SK-N-SH (cell line): ENCODE data around the gene WDR93. TPM values are rescaled to one million over a fixed set of nuclear protein-coding genes. Genes with fewer than 3 reads are reported as not detected.
A peak's percentile ranks its signal among the peaks of the same experiment; 100 is the strongest.

Experiments
- CTCF ChIA-PET: fragments of 300-600, 350-600 bp; formaldehyde crosslinking; extraction: SDS; loops from one replicate; lab custom pipeline; 2021; lab: Yijun Ruan, JAX
- POLR2A ChIA-PET: fragments of 350-600 bp; sonication (Branson Sonifier 250); formaldehyde crosslinking; extraction: SDS; loops from one replicate; lab custom pipeline; 2020; ENCODE audit warnings: antibody characterized with exemption, inconsistent platforms; lab: Yijun Ruan, JAX
- DNase-seq: peaks from one replicate; pipeline ENCODE4 v3.0.0; 2012
- H2AFZ ChIP-seq: fragments of 200-600 bp; sonication (generic); 2 replicates; pipeline ENCODE4 v1.8.1; 2016; ENCODE audit warnings: antibody characterized with exemption, mild to moderate bottlenecking, low read depth
- H3F3A ChIP-seq: fragments of 200-600 bp; sonication (generic); replicated peaks from 2 replicates; pipeline ENCODE3; 2016; ENCODE audit warnings: antibody characterized with exemption, mild to moderate bottlenecking; ENCODE audit not compliant: insufficient read depth
- H3K27ac ChIP-seq, 2 experiments: fragments of 200-500 bp in 1 of 2; fragments of 200-600 bp in 1 of 2; sonication (Bioruptor generic) in 1 of 2; sonication (generic), shearing (Covaris generic) in 1 of 2; 2 replicates each; pipeline versions ENCODE4 v1.5.1 to v1.6.1; 2014 to 2016; ENCODE audit warnings: low read depth in 2 of 2, inconsistent platforms in 1 of 2, low read length in 1 of 2, mild to moderate bottlenecking in 1 of 2, mixed read lengths in 1 of 2
- H3K27me3 ChIP-seq: fragments of 200-600 bp; sonication (generic), shearing (Covaris generic); 2 replicates; pipeline ENCODE4 v1.6.1; 2016; ENCODE audit warnings: mixed run types; ENCODE audit not compliant: insufficient read depth
- H3K36me3 ChIP-seq, 2 experiments: fragments of 200-500 bp in 1 of 2; fragments of 200-600 bp in 1 of 2; sonication (Bioruptor generic) in 1 of 2; sonication (generic) in 1 of 2; replicated peaks in 1 of 2; 2 replicates each; pipeline versions ENCODE3 to v1.5.1; 2014 to 2016; ENCODE audit warnings: low read length in 1 of 2, mild to moderate bottlenecking in 1 of 2; ENCODE audit not compliant: insufficient read depth in 2 of 2, control insufficient read depth in 1 of 2
- H3K4me1 ChIP-seq, 2 experiments: fragments of 200-500 bp in 1 of 2; fragments of 200-600 bp in 1 of 2; sonication (Bioruptor generic) in 1 of 2; sonication (generic), shearing (Covaris generic) in 1 of 2; 2 replicates each; pipeline versions ENCODE4 v1.5.1 to v1.6.1; 2014 to 2016; ENCODE audit warnings: low read depth in 1 of 2, low read length in 1 of 2, mixed run types in 1 of 2; ENCODE audit not compliant: insufficient read depth in 2 of 2, control insufficient read depth in 1 of 2
- H3K4me2 ChIP-seq: fragments of 200-600 bp; sonication (generic), shearing (Covaris generic); 2 replicates; pipeline ENCODE4 v1.6.1; 2017; ENCODE audit warnings: mixed run types
- H3K4me3 ChIP-seq, 2 experiments: fragments of 200-500 bp in 1 of 2; fragments of 200-600 bp in 1 of 2; sonication (Bioruptor generic) in 1 of 2; sonication (generic), shearing (Covaris generic) in 1 of 2; 2 replicates each; pipeline versions ENCODE4 v1.5.1 to v1.8.1; 2014 to 2016; ENCODE audit warnings: low read depth in 2 of 2, inconsistent platforms in 1 of 2, low read length in 1 of 2, mild to moderate bottlenecking in 1 of 2, mixed read lengths in 1 of 2, moderate library complexity in 1 of 2
- H3K79me2 ChIP-seq: fragments of 200-600 bp; sonication (generic); 2 replicates; pipeline ENCODE4 v1.8.1; 2017; ENCODE audit warnings: mild to moderate bottlenecking; ENCODE audit not compliant: insufficient read depth
- H3K9ac ChIP-seq: fragments of 200-600 bp; sonication (generic); 2 replicates; pipeline ENCODE4 v1.6.1; 2017; ENCODE audit warnings: mixed run types
- H3K9me2 ChIP-seq: fragments of 200-600 bp; sonication (generic); 2 replicates; pipeline ENCODE4 v1.6.1; 2017; ENCODE audit warnings: mixed run types
- H3K9me3 ChIP-seq: fragments of 200-600 bp; sonication (generic); 2 replicates; pipeline ENCODE4 v1.6.1; 2017; ENCODE audit warnings: mixed run types, mild to moderate bottlenecking, moderate library complexity
- H4K20me1 ChIP-seq: fragments of 200-600 bp; sonication (generic); 2 replicates; pipeline ENCODE4 v1.6.1; 2017; ENCODE audit warnings: mild to moderate bottlenecking, mixed run types; ENCODE audit not compliant: insufficient read depth
- ELF1 ChIP-seq: IDR thresholded peaks from 2 replicates; pipeline ENCODE4 v1.4.0; 2012
- EP300 ChIP-seq, 2 experiments: IDR thresholded peaks; 2 replicates each; pipeline versions ENCODE4 v1.4.0 to v1.6.1; 2012; ENCODE audit warnings: borderline replicate concordance in 1 of 2, low read depth in 1 of 2, low read length in 1 of 2
- EZH2phosphoT487 ChIP-seq: fragments of 200-600 bp; sonication (generic); IDR thresholded peaks from 2 replicates; pipeline ENCODE4 v1.6.1; 2017; ENCODE audit warnings: low read depth, mixed run types, mild to moderate bottlenecking, antibody characterized with exemption, moderate library complexity, borderline replicate concordance
- FOXM1 ChIP-seq: IDR thresholded peaks from 2 replicates; pipeline ENCODE4 v1.4.0; 2012; ENCODE audit warnings: low read depth, mild to moderate bottlenecking
- GABPA ChIP-seq: IDR thresholded peaks from 2 replicates; pipeline ENCODE4 v1.4.0; 2012; ENCODE audit warnings: low read depth, mild to moderate bottlenecking
- JUND ChIP-seq: IDR thresholded peaks from 2 replicates; pipeline ENCODE4 v1.4.0; 2012
- MXI1 ChIP-seq: IDR thresholded peaks from 2 replicates; pipeline ENCODE4 v1.6.1; 2012; ENCODE audit warnings: mild to moderate bottlenecking, low read depth, low read length, improper control_type of control experiment
- POLR2AphosphoS5 ChIP-seq: IDR thresholded peaks from 2 replicates; pipeline ENCODE4 v1.6.1; 2012; ENCODE audit warnings: low read depth, low read length
- TCF12 ChIP-seq: IDR thresholded peaks from 2 replicates; pipeline ENCODE4 v1.4.0; 2012
- TEAD4 ChIP-seq: IDR thresholded peaks from 2 replicates; pipeline ENCODE4 v1.4.0; 2012; ENCODE audit warnings: mild to moderate bottlenecking, borderline replicate concordance; ENCODE audit not compliant: insufficient read depth
- YY1 ChIP-seq: IDR thresholded peaks from 2 replicates; pipeline ENCODE4 v1.4.0; 2012; ENCODE audit warnings: low read depth, mild to moderate bottlenecking
- WGBS: methylation state at CpG from one replicate; pipeline ENCODE4 v1.1.6; 2017; ENCODE audit warnings: low lambda C conversion rate; 5-methylcytosine and 5-hydroxymethylcytosine counted together
- polyA plus RNA-seq, 3 experiments: library from polyadenylated mRNA; depleted of rRNA; stranded (reverse); fragments of >200 nt; gene quantifications; 2 replicates each; pipeline ENCODE4 v1.2.3, GENCODE V29; 2012
- TF ChIP-seq, protein P1 (sequence below): IDR thresholded peaks from 2 replicates; pipeline ENCODE4 v1.6.1; 2012; ENCODE audit warnings: mild to moderate bottlenecking, low read depth, low read length, moderate library complexity
- TF ChIP-seq, protein P2 (sequence below): IDR thresholded peaks from 2 replicates; pipeline ENCODE4; 2012

WDR93 gene
- polyA plus RNA-seq, 1 of the 3 experiments (the other 2 are of a cell fraction): 0.35 TPM

- no peak for TF ChIP-seq EZH2phosphoT487
- TF ChIP-seq, all 33 proteins: peak for 0
Observed at GRCh38 chr15:89652666-89653065, 37.9 kb upstream of the WDR93 start (continued).

DNA sequence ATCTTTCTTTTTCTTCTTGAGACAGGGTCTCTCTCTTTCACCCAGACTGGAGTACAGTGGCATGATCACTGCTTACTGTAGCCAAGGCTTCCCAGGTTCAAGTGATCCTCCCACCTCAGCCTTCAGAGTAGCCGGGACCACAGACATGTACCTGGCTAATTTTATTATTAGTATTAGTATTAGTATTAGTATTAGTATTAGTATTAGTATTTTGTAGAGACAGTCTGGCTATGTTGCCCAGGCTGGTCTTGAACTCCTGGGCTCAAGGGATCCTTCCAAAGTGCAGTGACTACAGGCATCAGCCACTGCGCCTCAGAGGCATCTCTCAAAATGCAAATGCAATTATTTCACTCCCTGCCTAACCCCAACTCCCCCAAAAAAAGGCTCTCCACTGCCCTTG is 37.0 kb upstream of the WDR93 start:
- WGBS: 100% methylated on average over 2 of the region's 2 CpGs
- Histone ChIP-seq H3K4me1 (peaks cover 0 to 6% of the 10 kb centered on the region in 2 experiments; a peak in 2 of 4 replicates), H3K27me3 (no peaks in the 10 kb centered on the region), H3K9me2 (no peaks in the 10 kb centered on the region), H3K36me3 (peaks cover 0 to 6% of the 10 kb centered on the region in 2 experiments), H3K4me3 (peak overlapping the region in 1 of 2 experiments; percentile 90; a peak in 2 of 4 replicates), H4K20me1 (no peaks in the 10 kb centered on the region), H3K27ac (no peak overlapping the region), H3K9ac (no peak overlapping the region), H3K9me3 (no peaks in the 10 kb centered on the region), H2AFZ (no peak overlapping the region), H3K79me2 (peaks cover 39% of the 10 kb centered on the region), H3K4me2 (no peak overlapping the region), H3F3A (peaks cover 20% of the 10 kb centered on the region)
- POLR2A ChIA-PET: no interaction called here
- DNase-seq: no peak
- TF ChIP-seq EP300 (IDR thresholded peaks at IDR 0.05; ENCODE audit: borderline replicate concordance in 1 of 2, low read depth in 1 of 2, low read length in 1 of 2) (no peak), GABPA (no peak), POLR2AphosphoS5 (no peak), JUND (no peak), ELF1 (no peak), FOXM1 (no peak), TCF12 (no peak), YY1 (no peak), TEAD4 (no peak)
- CTCF ChIA-PET: no interaction called here

DNA sequence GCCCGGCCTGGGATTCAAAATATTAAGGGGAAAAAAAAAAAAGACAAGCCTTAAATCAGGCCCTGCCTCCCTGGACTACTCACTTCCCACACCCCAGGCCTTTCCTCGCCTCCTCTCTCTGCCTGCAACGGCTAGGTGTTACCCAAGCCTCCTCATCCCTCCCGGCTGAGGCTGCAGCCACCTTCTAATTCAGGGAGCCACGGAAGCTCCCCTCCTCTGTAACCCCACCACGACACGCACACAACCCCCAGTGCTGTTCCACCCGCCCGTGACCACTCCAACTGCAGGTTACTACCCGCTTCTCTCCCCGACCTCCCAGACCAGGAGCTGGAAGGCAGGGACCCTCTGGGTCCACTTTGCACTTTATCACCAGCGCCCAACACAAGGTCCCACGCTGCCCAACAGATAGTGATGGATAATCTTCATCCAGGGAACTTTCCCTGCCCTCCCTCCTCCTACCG is 36.3 kb upstream of the WDR93 start:
- WGBS: 51% methylated on average over 14 of the region's 14 CpGs
- Histone ChIP-seq H3F3A (peaks cover 20% of the 10 kb centered on the region), H4K20me1 (no peaks in the 10 kb centered on the region), H3K27me3 (no peaks in the 10 kb centered on the region), H3K27ac (peak overlapping the region in 1 of 2 experiments; percentile 28; a peak in 1 of 4 replicates), H3K9ac (peak overlapping the region; percentile 85), H3K4me2 (peak overlapping the region; percentile 96)
- TF ChIP-seq POLR2AphosphoS5 (no peak), MXI1 (no peak)
- TF ChIP-seq, protein P1, sequence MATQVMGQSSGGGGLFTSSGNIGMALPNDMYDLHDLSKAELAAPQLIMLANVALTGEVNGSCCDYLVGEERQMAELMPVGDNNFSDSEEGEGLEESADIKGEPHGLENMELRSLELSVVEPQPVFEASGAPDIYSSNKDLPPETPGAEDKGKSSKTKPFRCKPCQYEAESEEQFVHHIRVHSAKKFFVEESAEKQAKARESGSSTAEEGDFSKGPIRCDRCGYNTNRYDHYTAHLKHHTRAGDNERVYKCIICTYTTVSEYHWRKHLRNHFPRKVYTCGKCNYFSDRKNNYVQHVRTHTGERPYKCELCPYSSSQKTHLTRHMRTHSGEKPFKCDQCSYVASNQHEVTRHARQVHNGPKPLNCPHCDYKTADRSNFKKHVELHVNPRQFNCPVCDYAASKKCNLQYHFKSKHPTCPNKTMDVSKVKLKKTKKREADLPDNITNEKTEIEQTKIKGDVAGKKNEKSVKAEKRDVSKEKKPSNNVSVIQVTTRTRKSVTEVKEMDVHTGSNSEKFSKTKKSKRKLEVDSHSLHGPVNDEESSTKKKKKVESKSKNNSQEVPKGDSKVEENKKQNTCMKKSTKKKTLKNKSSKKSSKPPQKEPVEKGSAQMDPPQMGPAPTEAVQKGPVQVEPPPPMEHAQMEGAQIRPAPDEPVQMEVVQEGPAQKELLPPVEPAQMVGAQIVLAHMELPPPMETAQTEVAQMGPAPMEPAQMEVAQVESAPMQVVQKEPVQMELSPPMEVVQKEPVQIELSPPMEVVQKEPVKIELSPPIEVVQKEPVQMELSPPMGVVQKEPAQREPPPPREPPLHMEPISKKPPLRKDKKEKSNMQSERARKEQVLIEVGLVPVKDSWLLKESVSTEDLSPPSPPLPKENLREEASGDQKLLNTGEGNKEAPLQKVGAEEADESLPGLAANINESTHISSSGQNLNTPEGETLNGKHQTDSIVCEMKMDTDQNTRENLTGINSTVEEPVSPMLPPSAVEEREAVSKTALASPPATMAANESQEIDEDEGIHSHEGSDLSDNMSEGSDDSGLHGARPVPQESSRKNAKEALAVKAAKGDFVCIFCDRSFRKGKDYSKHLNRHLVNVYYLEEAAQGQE: no peak
- TF ChIP-seq, protein P2, sequence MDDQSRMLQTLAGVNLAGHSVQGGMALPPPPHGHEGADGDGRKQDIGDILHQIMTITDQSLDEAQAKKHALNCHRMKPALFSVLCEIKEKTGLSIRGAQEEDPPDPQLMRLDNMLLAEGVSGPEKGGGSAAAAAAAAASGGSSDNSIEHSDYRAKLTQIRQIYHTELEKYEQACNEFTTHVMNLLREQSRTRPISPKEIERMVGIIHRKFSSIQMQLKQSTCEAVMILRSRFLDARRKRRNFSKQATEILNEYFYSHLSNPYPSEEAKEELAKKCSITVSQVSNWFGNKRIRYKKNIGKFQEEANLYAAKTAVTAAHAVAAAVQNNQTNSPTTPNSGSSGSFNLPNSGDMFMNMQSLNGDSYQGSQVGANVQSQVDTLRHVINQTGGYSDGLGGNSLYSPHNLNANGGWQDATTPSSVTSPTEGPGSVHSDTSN: no peak
- TF ChIP-seq, all 33 proteins: peak for 0
- Histone ChIP-seq H3K9me2 (no peaks in the 10 kb centered on the region), H3K9me3 (no peaks in the 10 kb centered on the region), H2AFZ (peak overlapping the region; percentile 35; the same call in 1 of the 2 replicates), H3K4me3 (peak overlapping the region; percentile 74 to 90), H3K79me2 (peaks cover 39% of the 10 kb centered on the region), H3K4me1 (peaks cover 0 to 6% of the 10 kb centered on the region in 2 experiments; a peak in 2 of 4 replicates), H3K36me3 (peaks cover 0 to 6% of the 10 kb centered on the region in 2 experiments)
- ChIA-PET CTCF (interaction anchor here (0.6 to 1.6 kb wide), 4 partner anchors 8 to 86 kb away, joined by 3 to 7 read pairs (median 4); no protein-coding TSS in a partner anchor), POLR2A (interaction anchor here (1.1 to 1.2 kb wide), 2 partner anchors 12 to 240 kb away, joined by 3 to 4 read pairs; partner anchors contain the start of gene AP3S2)
- DNase-seq: no peak
